ENCODE results near the gene MAST2. TPM values are rescaled to one million over a fixed set of nuclear protein-coding genes. Genes with fewer than 3 reads are reported as not detected.

Gene MAST2
- total and polyA plus RNA-seq, 9 of the 15 experiments (the other 6 are each of a cell fraction or from before 2014, with no cell fraction given) = 0.73 to 32.0 (median 17.8) TPM

Other genes starting within 250 kb of the MAST2 start
- 348 and 419 TPM in 2 replicates for gene NASP, start 219.6 kb upstream of the MAST2 start, total RNA-seq (2014; rRNA removed)
- gene NASP, start 219.6 kb upstream of the MAST2 start, total RNA-seq (2014; rRNA removed; fragmentation: Illumina TruSeq; extraction: Trizol) = 452 and 498 TPM in 2 replicates
- gene NASP, start 219.6 kb upstream of the MAST2 start, total RNA-seq (2015; rRNA removed; fragmentation: Illumina TruSeq; extraction: Trizol) = 479 and 526 TPM in 2 replicates
- gene NASP, start 219.6 kb upstream of the MAST2 start, total RNA-seq (2021) = 297 and 341 TPM in 2 replicates
- 279 and 361 TPM in 2 replicates for gene NASP, start 219.6 kb upstream of the MAST2 start, polyA plus RNA-seq (2011; rRNA removed)
- gene NASP, start 219.6 kb upstream of the MAST2 start, polyA plus RNA-seq (2014; fragmentation: Illumina TruSeq; extraction: Trizol) = 471 and 546 TPM in 2 replicates
- 100 to 1,000 TPM; 199 to 369 TPM for gene NASP, start 219.6 kb upstream of the MAST2 start, polyA plus RNA-seq (2014; fragmentation: Nextera tagmentation; extraction: Ambion mirVana)
- gene NASP, start 219.6 kb upstream of the MAST2 start, polyA plus RNA-seq (2014; rRNA removed) = 496 and 578 TPM in 2 replicates
- 0.82 and 2.1 TPM in 2 replicates for gene CCDC17, start 179.6 kb upstream of the MAST2 start, total RNA-seq (2014; rRNA removed)
- gene CCDC17, start 179.6 kb upstream of the MAST2 start, total RNA-seq (2014; rRNA removed; fragmentation: Illumina TruSeq; extraction: Trizol) = 0.62 and 0.73 TPM in 2 replicates
- gene CCDC17, start 179.6 kb upstream of the MAST2 start, total RNA-seq (2015; rRNA removed; fragmentation: Illumina TruSeq; extraction: Trizol) = 1.1 and 1.3 TPM in 2 replicates
- 2.0 and 2.4 TPM in 2 replicates for gene CCDC17, start 179.6 kb upstream of the MAST2 start, total RNA-seq (2021)
- gene CCDC17, start 179.6 kb upstream of the MAST2 start, polyA plus RNA-seq (2011; rRNA removed) = 0.85 and 1.4 TPM in 2 replicates
- 0.51 and 0.54 TPM in 2 replicates for gene CCDC17, start 179.6 kb upstream of the MAST2 start, polyA plus RNA-seq (2014; fragmentation: Illumina TruSeq; extraction: Trizol)
- under 1 TPM; 0.20 TPM for gene CCDC17, start 179.6 kb upstream of the MAST2 start, polyA plus RNA-seq (2014; fragmentation: Nextera tagmentation; extraction: Ambion mirVana)
- 1.4 and 1.6 TPM in 2 replicates for gene CCDC17, start 179.6 kb upstream of the MAST2 start, polyA plus RNA-seq (2014; rRNA removed)
- 122 and 133 TPM in 2 replicates for gene GPBP1L1, start 117.1 kb upstream of the MAST2 start, total RNA-seq (2014; rRNA removed)
- gene GPBP1L1, start 117.1 kb upstream of the MAST2 start, total RNA-seq (2014; rRNA removed; fragmentation: Illumina TruSeq; extraction: Trizol) = 216 and 236 TPM in 2 replicates
- 176 and 178 TPM in 2 replicates for gene GPBP1L1, start 117.1 kb upstream of the MAST2 start, total RNA-seq (2015; rRNA removed; fragmentation: Illumina TruSeq; extraction: Trizol)
- 138 and 149 TPM in 2 replicates for gene GPBP1L1, start 117.1 kb upstream of the MAST2 start, total RNA-seq (2021)
- 128 and 138 TPM in 2 replicates for gene GPBP1L1, start 117.1 kb upstream of the MAST2 start, polyA plus RNA-seq (2011; rRNA removed)
- 165 and 174 TPM in 2 replicates for gene GPBP1L1, start 117.1 kb upstream of the MAST2 start, polyA plus RNA-seq (2014; fragmentation: Illumina TruSeq; extraction: Trizol)
- gene GPBP1L1, start 117.1 kb upstream of the MAST2 start, polyA plus RNA-seq (2014; fragmentation: Nextera tagmentation; extraction: Ambion mirVana) = 100 to 1,000 TPM in 1 of 2 experiments, 10 to 100 TPM in 1; 86.0 to 128 TPM
- gene GPBP1L1, start 117.1 kb upstream of the MAST2 start, polyA plus RNA-seq (2014; rRNA removed) = 80.8 and 96.8 TPM in 2 replicates
- gene TMEM69, start 115.4 kb upstream of the MAST2 start, total RNA-seq (2014; rRNA removed) = 47.3 and 73.2 TPM in 2 replicates
- 103 and 117 TPM in 2 replicates for gene TMEM69, start 115.4 kb upstream of the MAST2 start, total RNA-seq (2014; rRNA removed; fragmentation: Illumina TruSeq; extraction: Trizol)
- 85.0 and 85.2 TPM in 2 replicates for gene TMEM69, start 115.4 kb upstream of the MAST2 start, total RNA-seq (2015; rRNA removed; fragmentation: Illumina TruSeq; extraction: Trizol)
- 66.5 and 68.6 TPM in 2 replicates for gene TMEM69, start 115.4 kb upstream of the MAST2 start, total RNA-seq (2021)
- 248 and 266 TPM in 2 replicates for gene TMEM69, start 115.4 kb upstream of the MAST2 start, polyA plus RNA-seq (2011; rRNA removed)
- gene TMEM69, start 115.4 kb upstream of the MAST2 start, polyA plus RNA-seq (2014; fragmentation: Illumina TruSeq; extraction: Trizol) = 129 and 149 TPM in 2 replicates
- 100 to 1,000 TPM; 136 to 143 TPM for gene TMEM69, start 115.4 kb upstream of the MAST2 start, polyA plus RNA-seq (2014; fragmentation: Nextera tagmentation; extraction: Ambion mirVana)
- gene TMEM69, start 115.4 kb upstream of the MAST2 start, polyA plus RNA-seq (2014; rRNA removed) = 82.0 and 130 TPM in 2 replicates
- 5.7 and 7.5 TPM in 2 replicates for gene IPP, start 53.0 kb upstream of the MAST2 start, total RNA-seq (2014; rRNA removed)
- gene IPP, start 53.0 kb upstream of the MAST2 start, total RNA-seq (2014; rRNA removed; fragmentation: Illumina TruSeq; extraction: Trizol) = 9.7 and 13.6 TPM in 2 replicates
- gene IPP, start 53.0 kb upstream of the MAST2 start, total RNA-seq (2015; rRNA removed; fragmentation: Illumina TruSeq; extraction: Trizol) = 6.9 and 8.3 TPM in 2 replicates
- 11.8 and 15.1 TPM in 2 replicates for gene IPP, start 53.0 kb upstream of the MAST2 start, total RNA-seq (2021)
- 8.6 and 14.7 TPM in 2 replicates for gene IPP, start 53.0 kb upstream of the MAST2 start, polyA plus RNA-seq (2011; rRNA removed)
- gene IPP, start 53.0 kb upstream of the MAST2 start, polyA plus RNA-seq (2014; fragmentation: Illumina TruSeq; extraction: Trizol) = 7.2 and 7.5 TPM in 2 replicates
- 10 to 100 TPM; 13.5 to 15.1 TPM for gene IPP, start 53.0 kb upstream of the MAST2 start, polyA plus RNA-seq (2014; fragmentation: Nextera tagmentation; extraction: Ambion mirVana)
- 5.6 and 6.9 TPM in 2 replicates for gene IPP, start 53.0 kb upstream of the MAST2 start, polyA plus RNA-seq (2014; rRNA removed)